GM19023 (cell line): ENCODE data around the gene C1RL.
"Not testable (repeated sequence)": the region's sequence is repeated elsewhere in the genome, so short reads cannot be mapped to it uniquely, and the experiment has no call there.

Source experiments
- ATAC-seq: cut with Tn5 transposase; IDR thresholded peaks from one replicate; pipeline ENCODE4 v1.9.1; 2021; ENCODE audit warnings: mild to moderate bottlenecking, moderate library complexity; ENCODE audit not compliant: unreplicated experiment

The C1RL gene

GRCh38 chr12:7066596-7066995 lies 42.4 kb downstream of the C1RL start:
- ATAC-seq, result no peak

- ATAC-seq, result no peak
Observed at GRCh38 chr12:7065073-7065623, 43.9 kb downstream of the C1RL start.

GRCh38 chr12:7064516-7064915 lies 44.5 kb downstream of the C1RL start:
- ATAC-seq, result no peak

GRCh38 chr12:7061596-7061995 lies 47.4 kb downstream of the C1RL start:
- ATAC-seq, result no peak

GRCh38 chr12:7061138-7061537 lies 47.9 kb downstream of the C1RL start:
- no peak for ATAC-seq

- ATAC-seq, result no peak
Observed at GRCh38 chr12:7060353-7060954, 48.6 kb downstream of the C1RL start, which contains the start of gene C1S. Gene C1S, plus strand, starts transcription at chr12:7060718. Its CDS starts 1,195 bp downstream, at chr12:7061913.

- no peak for ATAC-seq
Observed at GRCh38 chr12:7059780-7060179, 49.2 kb downstream of the C1RL start.

GRCh38 chr12:7058850-7059395 lies 50.1 kb downstream of the C1RL start:
- ATAC-seq, result no peak

- no peak for ATAC-seq
Observed at GRCh38 chr12:7058163-7058845, 50.7 kb downstream of the C1RL start.

GRCh38 chr12:7055736-7056135 lies 53.3 kb downstream of the C1RL start:
- ATAC-seq, result not testable (repeated sequence)

GRCh38 chr12:7054925-7055324 lies 54.1 kb downstream of the C1RL start:
- no peak for ATAC-seq

- not testable (repeated sequence) for ATAC-seq
Observed at GRCh38 chr12:7049973-7050372, 59.0 kb downstream of the C1RL start.

- not testable (repeated sequence) for ATAC-seq
Observed at GRCh38 chr12:7049445-7049951, 59.5 kb downstream of the C1RL start.

GRCh38 chr12:7047306-7047705 lies 61.7 kb downstream of the C1RL start:
- ATAC-seq, result no peak

GRCh38 chr12:7046383-7047105 lies 62.5 kb downstream of the C1RL start:
- no peak for ATAC-seq

- no peak for ATAC-seq
Observed at GRCh38 chr12:7045913-7046312, 63.1 kb downstream of the C1RL start.
